CD1c-positive myeloid dendritic cell (primary cell): ENCODE measurements around the gene UNC5B.

Experiments
- DNase-seq: peaks from one replicate; pipeline ENCODE4 v3.0.0-alpha.2; 2016; ENCODE audit errors: extremely low spot score

Gene UNC5B

DNA sequence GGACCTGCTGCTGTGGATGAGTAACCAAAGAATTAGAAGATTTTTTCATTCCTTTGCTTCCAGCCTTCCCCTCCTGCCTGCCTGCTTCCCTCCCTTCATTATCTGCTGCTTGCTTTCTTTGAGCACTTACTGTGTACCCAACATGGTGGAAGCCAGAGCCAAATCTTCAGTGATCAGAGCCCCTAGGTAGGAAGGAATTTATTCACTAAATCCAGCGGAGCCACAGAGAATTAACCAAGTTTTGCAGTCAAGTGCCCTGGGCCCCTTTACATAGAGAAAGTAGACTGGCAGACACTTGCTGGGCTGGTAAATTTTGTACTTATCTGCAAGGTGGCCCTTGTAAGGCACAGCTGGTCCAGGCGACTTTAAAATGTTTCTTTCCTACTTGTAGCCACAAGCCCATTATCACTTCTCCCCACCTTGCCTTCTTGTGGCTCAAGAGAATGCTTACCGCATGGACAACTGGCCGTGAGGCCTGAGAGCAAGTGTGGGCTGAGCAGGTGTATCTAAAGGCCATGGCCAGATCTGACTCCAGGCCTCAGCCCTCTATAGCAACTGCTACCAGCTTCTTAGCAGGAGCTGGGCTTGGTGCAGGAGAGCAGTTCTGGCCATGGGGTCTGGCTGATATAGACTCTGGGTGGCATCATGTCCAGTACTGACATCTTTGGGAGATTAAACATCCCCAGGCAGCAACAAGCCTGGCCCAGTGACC, 11.1 kb downstream of the UNC5B start:
- no peak for DNase-seq

DNA sequence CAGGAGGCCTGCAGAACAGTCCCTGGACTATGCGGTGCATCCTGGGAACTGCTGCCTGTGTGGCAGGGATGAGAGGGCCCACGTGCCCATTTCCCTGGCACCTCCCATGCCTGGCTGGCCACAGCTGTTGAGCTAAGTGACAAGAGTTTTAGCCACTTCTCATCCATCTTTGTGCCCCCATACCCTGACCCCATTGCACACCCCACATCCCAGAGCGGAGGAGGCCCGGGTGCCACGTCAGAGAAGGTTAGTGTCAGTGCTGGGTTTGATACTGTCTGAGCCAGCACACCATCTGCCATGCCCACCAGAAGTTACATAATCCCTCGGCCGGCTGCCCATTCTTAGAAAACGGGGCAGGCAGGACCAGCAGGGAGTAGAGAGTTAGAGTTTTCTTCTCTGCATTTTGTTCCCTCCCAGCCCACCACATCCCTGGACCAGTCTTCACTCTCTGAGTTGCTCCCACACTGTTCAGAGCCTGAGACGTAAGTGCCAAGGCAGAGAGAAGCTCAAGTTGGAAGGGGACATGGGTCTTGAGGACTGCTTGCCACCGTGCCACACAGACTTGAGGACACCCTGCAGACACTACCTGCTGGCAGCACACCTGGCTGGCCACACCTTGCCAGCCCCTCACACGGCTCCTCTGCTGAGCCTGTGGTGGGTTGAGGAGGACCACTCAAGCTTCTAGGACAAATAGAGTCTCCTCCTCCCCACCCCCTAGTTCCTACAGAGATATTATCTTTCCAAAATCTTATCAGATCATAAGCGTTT, 13.1 kb downstream of the UNC5B start:
- DNase-seq: no peak

GRCh38 chr10:71228875-71229675, 16.7 kb downstream of the UNC5B start:
- no peak for DNase-seq

GRCh38 chr10:71229726-71230655, 17.6 kb downstream of the UNC5B start:
- no peak for DNase-seq

- no peak for DNase-seq
Observed at GRCh38 chr10:71230656-71231025, 18.3 kb downstream of the UNC5B start.

DNA sequence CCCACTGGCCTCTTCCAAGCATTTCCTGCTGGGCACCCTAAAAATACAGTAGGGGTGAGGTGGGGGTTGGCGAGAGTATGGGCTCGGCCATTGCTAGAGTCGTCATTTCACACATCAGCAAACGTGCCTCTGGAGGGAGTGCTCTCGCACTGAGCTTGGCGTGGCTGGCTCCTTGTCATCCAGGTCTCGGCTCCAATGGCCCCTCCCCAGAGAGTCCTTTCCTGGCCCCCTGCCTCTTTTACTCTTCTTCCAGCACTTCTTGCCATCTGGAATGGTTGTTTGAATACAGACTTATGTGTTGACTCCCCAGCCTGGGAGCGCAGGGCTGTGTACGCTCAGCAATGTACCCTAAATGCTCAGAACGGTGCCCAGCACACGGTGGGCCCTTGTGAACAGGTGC, 18.8 kb downstream of the UNC5B start:
- no peak for DNase-seq

- no peak for DNase-seq
Observed at GRCh38 chr10:71232089-71232998, 20.0 kb downstream of the UNC5B start.

DNA sequence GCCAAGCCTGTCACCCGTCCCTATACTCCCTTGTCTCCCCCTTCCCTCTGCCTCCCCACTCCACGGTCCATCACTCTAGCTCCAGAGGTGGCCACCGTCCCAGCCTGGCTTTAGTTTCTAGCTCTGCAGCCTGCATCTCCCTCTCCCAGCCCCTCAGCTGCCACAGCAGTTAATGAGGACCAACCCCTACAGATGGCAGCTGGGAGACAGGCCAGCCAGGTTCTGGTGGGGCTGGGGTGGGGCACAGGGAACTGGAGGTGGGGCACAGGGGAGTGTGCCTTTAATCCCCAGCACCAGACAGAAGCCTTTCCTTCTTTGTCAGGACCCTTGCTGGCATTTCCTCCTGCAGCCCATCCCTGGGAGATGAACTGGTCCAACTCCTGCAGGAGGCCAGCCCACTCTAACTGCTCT, 21.1 kb downstream of the UNC5B start:
- DNase-seq: no peak

GRCh38 chr10:71234004-71234894, 21.9 kb downstream of the UNC5B start:
- DNase-seq: peak; percentile 82

GRCh38 chr10:71234970-71235685, 22.8 kb downstream of the UNC5B start:
- DNase-seq: peak; percentile 33

DNA sequence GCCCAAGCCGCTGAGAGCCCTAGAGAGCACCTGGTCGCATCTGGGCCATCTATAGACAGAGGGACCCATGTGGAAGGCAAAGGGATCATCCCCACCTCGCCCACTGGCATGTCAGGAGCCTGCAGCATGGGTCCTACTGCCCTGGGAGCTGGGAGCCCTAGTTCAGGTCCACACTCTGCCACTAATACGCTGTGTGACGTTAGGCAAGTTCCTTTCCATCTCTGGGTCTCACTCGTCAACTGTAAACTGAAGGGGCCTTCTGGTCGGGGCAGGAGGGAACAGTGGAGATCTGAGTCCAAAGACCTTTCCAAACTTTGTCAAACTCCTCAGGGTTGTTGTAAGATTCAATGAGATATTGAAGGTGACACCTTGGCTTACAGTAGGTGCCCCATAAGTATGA, 23.4 kb downstream of the UNC5B start:
- DNase-seq: no peak

DNA sequence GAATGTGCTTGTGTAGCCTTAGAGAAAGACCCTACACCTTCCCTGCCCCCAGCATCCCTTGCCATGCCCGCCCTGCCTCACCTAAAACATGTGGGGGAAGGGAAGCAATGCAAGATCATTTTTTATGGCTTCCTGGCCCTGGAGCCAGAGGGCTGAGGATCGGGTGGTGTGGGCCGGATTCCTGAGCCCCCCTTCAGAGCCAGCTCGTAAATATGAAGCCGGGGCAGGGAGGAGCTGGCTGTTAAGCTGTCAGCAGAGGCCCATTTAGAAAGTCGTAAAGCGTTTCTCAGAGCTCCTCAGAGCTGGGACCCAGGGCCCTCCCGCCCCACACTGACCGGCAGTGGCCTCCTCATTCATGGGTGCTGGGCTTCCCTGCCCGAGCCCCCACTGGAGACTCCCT, 23.9 kb downstream of the UNC5B start:
- DNase-seq: no peak

- no peak for DNase-seq
Observed at GRCh38 chr10:71236822-71237682, 24.7 kb downstream of the UNC5B start.

- DNase-seq: no peak
Observed at GRCh38 chr10:71237843-71238623, 25.7 kb downstream of the UNC5B start.

DNA sequence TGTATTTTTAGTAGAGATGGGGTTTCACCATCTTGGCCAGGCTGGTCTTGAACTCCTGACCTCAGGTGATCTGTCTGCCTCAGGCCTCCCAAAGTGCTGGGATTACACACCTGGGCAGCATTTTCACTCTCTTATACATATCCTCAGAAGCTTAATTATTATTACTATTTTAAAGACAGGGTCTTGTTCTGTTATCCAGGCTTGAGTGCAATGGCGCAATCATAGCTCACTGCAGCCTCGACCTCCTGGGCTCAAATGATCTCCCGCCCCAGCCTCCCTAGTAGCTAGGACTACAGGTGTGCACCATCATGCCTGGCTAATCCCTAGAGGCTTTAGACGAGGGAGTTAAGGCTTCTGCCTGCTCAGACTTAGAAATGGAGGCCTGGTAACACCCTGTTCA, 26.3 kb downstream of the UNC5B start:
- no peak for DNase-seq

GRCh38 chr10:71239131-71239915, 27.0 kb downstream of the UNC5B start:
- DNase-seq: no peak
